Keratinocyte (primary cell): ENCODE measurements around the gene EFCAB6. TPM values are rescaled to one million over a fixed set of nuclear protein-coding genes. Genes with fewer than 3 reads are reported as not detected.

ENCODE experiments used
- DNase-seq: peaks from one replicate; pipeline ENCODE4 v3.0.0-alpha.2; 2011; ENCODE audit warnings: low read depth, missing footprints, low spot score
- FAIRE-seq: peaks from 2 replicates; lab custom pipeline; 2011; peaks lifted over from hg19 to GRCh38; lab: Jason Lieb, UNC
- H2AFZ ChIP-seq: 2 replicates; pipeline ENCODE4 v1.6.0; 2012; ENCODE audit warnings: low read length, control low read depth, inconsistent platforms; ENCODE audit not compliant: control insufficient read depth
- H3K27ac ChIP-seq: 2 replicates; pipeline ENCODE4 v1.5.1; 2011; ENCODE audit warnings: low read length; ENCODE audit not compliant: control insufficient read depth, insufficient read depth
- H3K27me3 ChIP-seq: 3 replicates; pipeline ENCODE4 v1.6.0; 2011; ENCODE audit warnings: low read length; ENCODE audit not compliant: control insufficient read depth, insufficient read depth; ENCODE audit errors: extremely low read depth
- H3K36me3 ChIP-seq, 2 experiments: 2 replicates in 1 of 2; 3 replicates in 1 of 2; pipeline ENCODE4 v1.5.1; 2011; ENCODE audit warnings: low read length in 2 of 2, mild to moderate bottlenecking in 1 of 2; ENCODE audit not compliant: control insufficient read depth in 2 of 2, insufficient read depth in 2 of 2; ENCODE audit errors: extremely low read depth in 1 of 2
- H3K4me1 ChIP-seq: 3 replicates; pipeline ENCODE4 v1.5.1; 2011; ENCODE audit warnings: low read length; ENCODE audit not compliant: control insufficient read depth, insufficient read depth; ENCODE audit errors: extremely low read depth
- H3K4me2 ChIP-seq: 3 replicates; pipeline ENCODE4 v1.6.0; 2011; ENCODE audit warnings: low read depth, low read length; ENCODE audit not compliant: control insufficient read depth, insufficient read depth; ENCODE audit errors: extremely low read depth
- H3K4me3 ChIP-seq, 3 experiments: fragments of 200-600 bp in 1 of 3; sonication (generic) in 1 of 3; 2 replicates in 2 of 3; 3 replicates in 1 of 3; pipeline ENCODE4 v1.5.1; 2011 to 2016; ENCODE audit warnings: low read length in 3 of 3, mild to moderate bottlenecking in 3 of 3, control low read depth in 2 of 3, inconsistent platforms in 1 of 3, low read depth in 1 of 3, mixed read lengths in 1 of 3, mixed run types in 1 of 3, moderate library complexity in 1 of 3; ENCODE audit not compliant: control insufficient read depth in 2 of 3, insufficient read depth in 2 of 3; ENCODE audit errors: extremely low read depth in 1 of 3
- H3K79me2 ChIP-seq: 2 replicates; pipeline ENCODE4 v1.6.0; 2012; ENCODE audit warnings: low read length; ENCODE audit not compliant: control insufficient read depth, insufficient read depth
- H3K9ac ChIP-seq: 3 replicates; pipeline ENCODE4 v1.6.0; 2011; ENCODE audit warnings: low read length; ENCODE audit not compliant: control insufficient read depth, insufficient read depth; ENCODE audit errors: extremely low read depth
- H3K9me1 ChIP-seq: 3 replicates; pipeline ENCODE4 v1.6.0; 2011; ENCODE audit warnings: low read length; ENCODE audit not compliant: control insufficient read depth, insufficient read depth; ENCODE audit errors: extremely low read depth
- H3K9me3 ChIP-seq: 2 replicates; pipeline ENCODE4 v1.5.1; 2012; ENCODE audit warnings: low read depth, low read length; ENCODE audit not compliant: control insufficient read depth
- H4K20me1 ChIP-seq: 3 replicates; pipeline ENCODE4 v1.6.0; 2011; ENCODE audit warnings: low read length; ENCODE audit not compliant: control insufficient read depth, insufficient read depth; ENCODE audit errors: extremely low read depth
- EZH2 ChIP-seq: IDR thresholded peaks from one replicate; pipeline ENCODE4 v1.6.1; 2012; ENCODE audit warnings: inconsistent platforms, mild to moderate bottlenecking, low read length, moderate library complexity
- dilution Hi-C: fragments of 300-500 bp; cut with MboI; formaldehyde crosslinking; loops from one replicate; pipeline ENCODE4 v1.7.0; 2020; ENCODE audit warnings: low sequenced_read_pairs; ENCODE audit not compliant: extremely low pct_ligation_motif_present
- polyA plus RNA-seq, 5 experiments: library from polyadenylated mRNA; depleted of rRNA in 3 of 5; stranded (reverse) in 3 of 5; stranded (forward) in 1 of 5; unstranded in 1 of 5; fragments of >200 nt; gene quantifications; 1 replicate in 1 of 5; 2 replicates in 3 of 5; 3 replicates in 1 of 5; pipeline versions ENCODE4 v1.2.1 to v1.2.3, GENCODE V29; 2011 to 2012; ENCODE audit warnings: missing spikeins in 2 of 5, low read depth in 1 of 5, low replicate concordance in 1 of 5
- TF ChIP-seq, protein P1 (sequence below), 3 experiments: IDR thresholded peaks in 1 of 3; conservative IDR thresholded peaks in 1 of 3; optimal IDR thresholded peaks in 1 of 3; 2 replicates in 2 of 3; 3 replicates in 1 of 3; pipeline versions ENCODE3 to v1.5.1; 2011; ENCODE audit warnings: low read length in 3 of 3, mild to moderate bottlenecking in 3 of 3, moderate library complexity in 2 of 3, control low read depth in 1 of 3, inconsistent platforms in 1 of 3; ENCODE audit not compliant: insufficient read depth in 2 of 3; ENCODE audit errors: extremely low read depth in 1 of 3

EFCAB6 gene
- polyA plus RNA-seq, 1 donor (not counting 4 experiments of a cell fraction or from before 2014, with no cell fraction given): 0.18 TPM

DNA sequence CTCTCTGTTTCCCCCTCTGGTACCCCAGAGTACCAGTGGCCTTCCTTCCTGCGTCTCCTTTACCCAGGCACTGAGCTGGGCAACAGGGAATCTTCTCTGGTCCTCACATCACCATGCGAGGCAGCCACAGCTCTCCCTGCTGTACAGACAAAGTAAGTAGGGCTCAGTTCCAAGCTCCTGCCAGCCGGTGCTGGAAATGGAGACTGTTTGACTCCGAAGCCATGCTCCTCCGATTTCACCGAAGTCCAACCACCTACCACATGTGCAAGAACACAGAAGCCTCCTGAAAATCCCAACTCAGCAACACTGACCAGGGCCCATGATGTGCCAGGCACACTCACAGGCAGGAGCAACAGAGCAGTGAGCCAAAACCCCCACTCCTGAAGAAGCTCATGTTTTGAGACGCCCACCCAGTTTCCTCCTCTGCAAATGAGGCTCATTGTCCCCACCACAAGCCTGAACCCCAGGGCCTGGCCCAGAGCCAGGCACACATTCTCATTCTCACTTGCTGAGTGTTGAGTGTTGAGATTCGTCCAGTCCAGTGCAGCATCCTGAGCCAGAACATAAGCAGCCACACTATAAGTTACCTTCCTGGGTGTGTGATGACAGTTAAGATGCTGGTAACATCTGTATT lies 244.3 kb downstream of the EFCAB6 start:
- H3K9me3 ChIP-seq: no peaks in the 10 kb centered on the region
- H3K79me2 ChIP-seq: no peaks in the 10 kb centered on the region
- no peak overlapping the region for H3K4me2 ChIP-seq
- peaks cover 4% of the 10 kb centered on the region for H3K27me3 ChIP-seq
- H3K4me3 ChIP-seq: no peak overlapping the region
- TF ChIP-seq, protein P1, sequence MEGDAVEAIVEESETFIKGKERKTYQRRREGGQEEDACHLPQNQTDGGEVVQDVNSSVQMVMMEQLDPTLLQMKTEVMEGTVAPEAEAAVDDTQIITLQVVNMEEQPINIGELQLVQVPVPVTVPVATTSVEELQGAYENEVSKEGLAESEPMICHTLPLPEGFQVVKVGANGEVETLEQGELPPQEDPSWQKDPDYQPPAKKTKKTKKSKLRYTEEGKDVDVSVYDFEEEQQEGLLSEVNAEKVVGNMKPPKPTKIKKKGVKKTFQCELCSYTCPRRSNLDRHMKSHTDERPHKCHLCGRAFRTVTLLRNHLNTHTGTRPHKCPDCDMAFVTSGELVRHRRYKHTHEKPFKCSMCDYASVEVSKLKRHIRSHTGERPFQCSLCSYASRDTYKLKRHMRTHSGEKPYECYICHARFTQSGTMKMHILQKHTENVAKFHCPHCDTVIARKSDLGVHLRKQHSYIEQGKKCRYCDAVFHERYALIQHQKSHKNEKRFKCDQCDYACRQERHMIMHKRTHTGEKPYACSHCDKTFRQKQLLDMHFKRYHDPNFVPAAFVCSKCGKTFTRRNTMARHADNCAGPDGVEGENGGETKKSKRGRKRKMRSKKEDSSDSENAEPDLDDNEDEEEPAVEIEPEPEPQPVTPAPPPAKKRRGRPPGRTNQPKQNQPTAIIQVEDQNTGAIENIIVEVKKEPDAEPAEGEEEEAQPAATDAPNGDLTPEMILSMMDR (optimal IDR thresholded peaks at IDR 0.05 in 1 of 3, IDR thresholded peaks at IDR 0.05 in 1 of 3, conservative IDR thresholded peaks at IDR 0.05 in 1 of 3; ENCODE audit: extremely low read depth in 1 of 3, insufficient read depth in 2 of 3, low read length in 3 of 3): no peak
- TF ChIP-seq EZH2: no peak
- DNase-seq: no peak
- H3K4me1 ChIP-seq: no peaks in the 10 kb centered on the region
- FAIRE-seq: no peak
- no peaks in the 10 kb centered on the region for H3K9me1 ChIP-seq
- H3K36me3 ChIP-seq: no peaks in the 10 kb centered on the region
- H3K27ac ChIP-seq: no peak overlapping the region
- no peak overlapping the region for H2AFZ ChIP-seq
- no peaks in the 10 kb centered on the region for H4K20me1 ChIP-seq
- dilution Hi-C loops: no loop called here
- H3K9ac ChIP-seq: no peak overlapping the region

DNA sequence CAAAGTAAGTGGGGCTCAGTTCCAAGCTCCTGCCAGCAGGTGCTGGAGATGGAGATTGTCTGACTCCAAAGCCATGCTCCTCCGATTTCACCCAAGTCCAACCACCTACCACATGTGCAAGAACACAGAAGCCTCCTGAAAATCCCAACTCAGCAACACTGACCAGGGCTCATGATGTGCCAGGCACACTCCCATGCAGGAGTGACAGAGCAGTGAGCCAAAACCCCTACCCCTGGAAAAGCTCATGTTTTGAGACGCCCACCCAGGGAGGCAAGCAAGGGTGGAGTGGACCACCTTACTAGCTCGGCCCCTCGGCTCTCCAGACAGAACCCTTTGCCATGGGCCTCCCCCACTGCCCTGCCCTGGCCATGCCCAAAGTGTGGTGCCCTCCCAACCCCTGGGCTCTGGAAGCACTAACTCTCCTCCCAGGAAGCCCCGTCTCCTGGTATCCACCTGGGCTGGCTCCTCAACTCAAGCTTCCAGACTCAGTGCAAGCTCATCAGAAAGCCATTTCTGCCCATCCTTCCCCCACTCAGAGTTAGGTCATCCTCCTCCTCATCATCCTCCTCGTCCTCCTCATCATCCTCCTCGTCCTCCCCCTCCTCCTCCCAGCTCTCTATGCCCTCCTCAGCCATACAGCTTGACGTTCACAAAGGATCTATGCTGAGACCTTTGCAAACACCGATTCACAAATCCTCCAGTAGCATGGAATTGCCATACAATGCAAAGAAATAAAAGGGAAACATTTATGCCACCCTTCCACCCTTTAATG lies 245.4 kb downstream of the EFCAB6 start:
- H3K4me3 ChIP-seq: no peak overlapping the region
- no peaks in the 10 kb centered on the region for H3K36me3 ChIP-seq
- H3K4me1 ChIP-seq: no peaks in the 10 kb centered on the region
- DNase-seq (no peak), FAIRE-seq (no peak)
- no peaks in the 10 kb centered on the region for H3K9me3 ChIP-seq
- TF ChIP-seq, protein P1 (optimal IDR thresholded peaks at IDR 0.05 in 1 of 3, IDR thresholded peaks at IDR 0.05 in 1 of 3, conservative IDR thresholded peaks at IDR 0.05 in 1 of 3; ENCODE audit: extremely low read depth in 1 of 3, insufficient read depth in 2 of 3, low read length in 3 of 3): no peak
- TF ChIP-seq EZH2: no peak
- H3K79me2 ChIP-seq: no peaks in the 10 kb centered on the region
- peaks cover 4% of the 10 kb centered on the region for H3K27me3 ChIP-seq
- no peak overlapping the region for H3K27ac ChIP-seq
- no peak overlapping the region for H3K4me2 ChIP-seq
- dilution Hi-C loops: no loop called here
- H3K9me1 ChIP-seq: no peaks in the 10 kb centered on the region
- no peak overlapping the region for H3K9ac ChIP-seq
- H4K20me1 ChIP-seq: no peaks in the 10 kb centered on the region
- H2AFZ ChIP-seq: no peak overlapping the region
